ENCODE data around the gene NPC1. TPM values are rescaled to one million over a fixed set of nuclear protein-coding genes. Genes with fewer than 3 reads are reported as not detected.

Gene NPC1
- total RNA-seq, 4 donors from 2014 or later, result 62.8 to 96.4 (median 77.3) TPM

DNA sequence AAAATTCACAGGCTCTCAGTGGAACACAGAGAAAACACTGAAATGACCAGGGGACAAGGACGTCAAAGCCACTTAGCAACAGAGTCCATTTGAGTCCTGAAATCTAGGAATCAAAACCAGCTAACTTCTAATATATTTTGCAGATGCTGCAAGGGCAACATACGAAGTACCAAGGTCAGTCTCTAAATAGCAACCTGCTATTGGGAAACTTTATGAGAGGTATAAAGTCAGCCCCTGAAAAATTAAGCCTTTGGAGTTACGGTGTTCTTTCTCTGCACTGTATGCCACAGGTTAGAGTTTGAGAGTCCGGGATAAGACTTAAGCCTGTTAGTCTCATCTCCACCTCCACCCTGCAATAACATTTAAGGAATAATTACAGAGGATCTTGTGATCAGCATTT lies 13.3 kb downstream of the NPC1 start:
- H3K4me3 ChIP-seq, result no peak overlapping the region
- peaks cover 0 to 15% (median 14%) of the 10 kb centered on the region in 4 donors for H3K4me1 ChIP-seq
- H3K27ac ChIP-seq, result peak overlapping the region in 1 of 4 donors; percentile 69
- TF ChIP-seq, protein P1, sequence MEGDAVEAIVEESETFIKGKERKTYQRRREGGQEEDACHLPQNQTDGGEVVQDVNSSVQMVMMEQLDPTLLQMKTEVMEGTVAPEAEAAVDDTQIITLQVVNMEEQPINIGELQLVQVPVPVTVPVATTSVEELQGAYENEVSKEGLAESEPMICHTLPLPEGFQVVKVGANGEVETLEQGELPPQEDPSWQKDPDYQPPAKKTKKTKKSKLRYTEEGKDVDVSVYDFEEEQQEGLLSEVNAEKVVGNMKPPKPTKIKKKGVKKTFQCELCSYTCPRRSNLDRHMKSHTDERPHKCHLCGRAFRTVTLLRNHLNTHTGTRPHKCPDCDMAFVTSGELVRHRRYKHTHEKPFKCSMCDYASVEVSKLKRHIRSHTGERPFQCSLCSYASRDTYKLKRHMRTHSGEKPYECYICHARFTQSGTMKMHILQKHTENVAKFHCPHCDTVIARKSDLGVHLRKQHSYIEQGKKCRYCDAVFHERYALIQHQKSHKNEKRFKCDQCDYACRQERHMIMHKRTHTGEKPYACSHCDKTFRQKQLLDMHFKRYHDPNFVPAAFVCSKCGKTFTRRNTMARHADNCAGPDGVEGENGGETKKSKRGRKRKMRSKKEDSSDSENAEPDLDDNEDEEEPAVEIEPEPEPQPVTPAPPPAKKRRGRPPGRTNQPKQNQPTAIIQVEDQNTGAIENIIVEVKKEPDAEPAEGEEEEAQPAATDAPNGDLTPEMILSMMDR (IDR thresholded peaks at IDR 0.05), result no peak
- no peak for TF ChIP-seq POLR2A (IDR thresholded peaks at IDR 0.05)
- no peak for TF ChIP-seq EP300 (IDR thresholded peaks at IDR 0.05)
- H3K36me3 ChIP-seq, result peaks cover 5 to 65% (median 10%) of the 10 kb centered on the region in 3 donors
- 83 to 90% methylated on average over 4 of the region's 4 CpGs for WGBS, 2 donors
- H3K27me3 ChIP-seq, result no peaks in the 10 kb centered on the region
- DNase-seq (ENCODE audit: low spot score in 2 of 2), result no peak
- no peaks in the 10 kb centered on the region for H3K9me3 ChIP-seq

DNA sequence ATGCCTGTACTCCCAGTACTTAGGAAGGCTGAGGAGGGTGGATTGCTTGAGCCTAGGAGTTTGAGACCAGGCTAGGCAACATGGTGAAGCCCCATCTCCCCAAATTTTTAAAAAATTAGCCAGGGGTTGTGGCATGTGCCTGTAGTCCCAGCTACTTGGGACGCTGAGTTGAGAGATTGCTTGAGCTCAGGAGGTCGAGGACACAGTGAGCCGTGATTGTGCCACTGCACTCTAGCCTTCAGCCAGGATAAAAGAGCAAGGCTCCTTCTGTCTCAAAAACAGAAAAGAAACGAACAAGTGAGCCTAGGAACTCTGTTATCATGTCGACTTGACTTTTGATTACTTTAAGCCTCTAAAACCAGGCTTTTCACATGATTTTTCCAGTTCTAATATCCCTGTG lies 13.7 kb downstream of the NPC1 start:
- TF ChIP-seq, protein P1 (IDR thresholded peaks at IDR 0.05), result no peak
- TF ChIP-seq EP300 (IDR thresholded peaks at IDR 0.05) (no peak), POLR2A (IDR thresholded peaks at IDR 0.05) (no peak)
- Histone ChIP-seq H3K27me3 (no peaks in the 10 kb centered on the region), H3K9me3 (no peaks in the 10 kb centered on the region), H3K27ac (no peak overlapping the region), H3K36me3 (peaks cover 5 to 68% (median 10%) of the 10 kb centered on the region in 3 donors), H3K4me3 (no peak overlapping the region), H3K4me1 (peaks cover 0 to 15% (median 14%) of the 10 kb centered on the region in 4 donors)
- 75 to 84% methylated on average over 5 of the region's 5 CpGs for WGBS, 2 donors
- DNase-seq (ENCODE audit: low spot score in 2 of 2), result no peak

- Histone ChIP-seq H3K36me3 (peaks cover 5 to 71% (median 10%) of the 10 kb centered on the region in 3 donors), H3K4me1 (peaks cover 0 to 15% (median 14%) of the 10 kb centered on the region in 4 donors), H3K9me3 (no peaks in the 10 kb centered on the region), H3K27me3 (no peaks in the 10 kb centered on the region), H3K4me3 (no peak overlapping the region), H3K27ac (no peak overlapping the region)
- DNase-seq (ENCODE audit: low spot score in 2 of 2), result no peak
- TF ChIP-seq, protein P1 (IDR thresholded peaks at IDR 0.05), result no peak
- no peak for TF ChIP-seq POLR2A (IDR thresholded peaks at IDR 0.05)
- no peak for TF ChIP-seq EP300 (IDR thresholded peaks at IDR 0.05)
- WGBS, 2 donors, result 69 to 71% methylated on average over 2 of the region's 2 CpGs
These were observed 14.3 kb downstream of the NPC1 start for GRCh38 chr18:23572012-23572411.

DNA sequence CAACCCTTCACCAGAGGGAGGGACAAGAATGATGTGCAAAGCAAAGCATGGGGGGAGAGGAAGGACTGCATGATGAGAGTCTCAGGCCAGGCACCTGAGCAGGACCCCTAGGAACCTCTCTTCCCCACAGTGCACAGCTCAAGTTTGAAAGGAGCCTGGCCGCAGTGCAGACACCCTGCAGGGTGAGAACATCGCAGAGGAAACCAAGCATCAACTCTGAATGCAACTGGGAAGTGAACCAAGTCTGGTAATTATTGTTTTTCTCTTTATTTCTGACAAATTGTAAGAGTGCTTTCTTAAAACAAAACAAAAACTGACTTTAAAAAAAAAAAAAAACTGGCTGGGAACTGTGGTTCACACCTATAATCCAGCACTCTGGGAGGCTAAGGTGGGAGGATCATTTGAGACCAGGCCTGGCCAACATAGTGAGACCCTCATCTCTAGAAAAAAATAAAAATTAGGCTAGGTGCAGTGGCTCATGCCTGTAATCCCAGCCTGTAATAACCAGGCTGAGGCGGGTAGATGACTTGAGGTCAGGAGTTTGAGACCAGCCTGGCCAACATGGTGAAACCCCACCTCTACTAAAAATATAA lies 15.3 kb downstream of the NPC1 start:
- Histone ChIP-seq H3K9me3 (no peaks in the 10 kb centered on the region), H3K27ac (no peak overlapping the region), H3K36me3 (peaks cover 6 to 73% (median 10%) of the 10 kb centered on the region in 3 donors), H3K27me3 (no peaks in the 10 kb centered on the region), H3K4me1 (peaks cover 0 to 15% (median 14%) of the 10 kb centered on the region in 4 donors), H3K4me3 (no peak overlapping the region)
- DNase-seq (ENCODE audit: low spot score in 2 of 2), result no peak
- 79 to 94% methylated on average over 3 of the region's 3 CpGs for WGBS, 2 donors
- TF ChIP-seq POLR2A (IDR thresholded peaks at IDR 0.05) (no peak), EP300 (IDR thresholded peaks at IDR 0.05) (no peak)
- TF ChIP-seq, protein P1 (IDR thresholded peaks at IDR 0.05), result no peak

- Histone ChIP-seq H3K27me3 (no peaks in the 10 kb centered on the region), H3K9me3 (no peaks in the 10 kb centered on the region), H3K4me3 (no peak overlapping the region), H3K27ac (no peak overlapping the region), H3K4me1 (peaks cover 0 to 15% (median 6%) of the 10 kb centered on the region in 4 donors), H3K36me3 (peaks cover 6 to 80% (median 10%) of the 10 kb centered on the region in 3 donors)
- TF ChIP-seq, protein P1 (IDR thresholded peaks at IDR 0.05), result no peak
- no peak for TF ChIP-seq POLR2A (IDR thresholded peaks at IDR 0.05)
- no peak for TF ChIP-seq EP300 (IDR thresholded peaks at IDR 0.05)
- 92 to 96% methylated on average over 5 of the region's 5 CpGs for WGBS, 2 donors
- DNase-seq (ENCODE audit: low spot score in 2 of 2), result no peak
These were observed 16.8 kb downstream of the NPC1 start for GRCh38 chr18:23569299-23570063.
